Measurements from ENCODE around the gene AOPEP.

AOPEP gene

GRCh38 chr9:95075700-95076099 lies 349.2 kb downstream of the AOPEP start:
- in situ Hi-C loops (cut with HindIII; ENCODE audit: low sequenced_read_pairs): no loop called here

- in situ Hi-C loops (cut with HindIII; ENCODE audit: low sequenced_read_pairs): no loop called here
Observed at GRCh38 chr9:95076696-95077052, 350.2 kb downstream of the AOPEP start.

- in situ Hi-C loops (cut with HindIII; ENCODE audit: low sequenced_read_pairs): no loop called here
Observed at GRCh38 chr9:95077053-95077765, 350.7 kb downstream of the AOPEP start.

GRCh38 chr9:95077766-95078370 lies 351.4 kb downstream of the AOPEP start:
- in situ Hi-C loops (cut with HindIII; ENCODE audit: low sequenced_read_pairs): no loop called here

- in situ Hi-C loops (cut with HindIII; ENCODE audit: low sequenced_read_pairs): no loop called here
Observed at GRCh38 chr9:95078511-95078910, 352.0 kb downstream of the AOPEP start.

GRCh38 chr9:95078939-95079338 lies 352.4 kb downstream of the AOPEP start:
- in situ Hi-C loops (cut with HindIII; ENCODE audit: low sequenced_read_pairs): no loop called here

GRCh38 chr9:95079461-95079860 lies 353.0 kb downstream of the AOPEP start:
- in situ Hi-C loops (cut with HindIII; ENCODE audit: low sequenced_read_pairs): no loop called here

GRCh38 chr9:95080961-95081647 lies 354.6 kb downstream of the AOPEP start:
- in situ Hi-C loops (cut with HindIII; ENCODE audit: low sequenced_read_pairs): no loop called here

GRCh38 chr9:95081998-95082397 lies 355.5 kb downstream of the AOPEP start:
- in situ Hi-C loops (cut with HindIII; ENCODE audit: low sequenced_read_pairs): no loop called here

GRCh38 chr9:95082401-95083084 lies 356.0 kb downstream of the AOPEP start:
- in situ Hi-C loops (cut with HindIII; ENCODE audit: low sequenced_read_pairs): no loop called here

GRCh38 chr9:95083086-95083768 lies 356.7 kb downstream of the AOPEP start:
- in situ Hi-C loops (cut with HindIII; ENCODE audit: low sequenced_read_pairs): no loop called here

GRCh38 chr9:95084254-95084934 lies 357.9 kb downstream of the AOPEP start:
- in situ Hi-C loops (cut with HindIII; ENCODE audit: low sequenced_read_pairs): no loop called here

- in situ Hi-C loops (cut with HindIII; ENCODE audit: low sequenced_read_pairs): no loop called here
Observed at GRCh38 chr9:95085036-95085770, 358.7 kb downstream of the AOPEP start.

- in situ Hi-C loops (cut with HindIII; ENCODE audit: low sequenced_read_pairs): no loop called here
Observed at GRCh38 chr9:95085861-95086563, 359.5 kb downstream of the AOPEP start.

- in situ Hi-C loops (cut with HindIII; ENCODE audit: low sequenced_read_pairs): no loop called here
Observed at GRCh38 chr9:95086564-95086955, 360.1 kb downstream of the AOPEP start.

- in situ Hi-C loops (cut with HindIII; ENCODE audit: low sequenced_read_pairs): no loop called here
Observed at GRCh38 chr9:95087659-95088242, 361.3 kb downstream of the AOPEP start.

GRCh38 chr9:95088421-95089161 lies 362.1 kb downstream of the AOPEP start:
- in situ Hi-C loops (cut with HindIII; ENCODE audit: low sequenced_read_pairs): no loop called here

Measured in DLD1 (cell line).